ENCODE measurements around the gene GINS3. TPM values are rescaled to one million over a fixed set of nuclear protein-coding genes. Genes with fewer than 3 reads are reported as not detected.

The GINS3 gene
- total RNA-seq, 1 donor: 4.7 TPM

GRCh38 chr16:58422809-58423208 lies 30.5 kb downstream of the GINS3 start:
- no peak for DNase-seq (ENCODE audit: low read depth)
- TF ChIP-seq CTCF (IDR thresholded peaks at IDR 0.05; ENCODE audit: insufficient read depth, low read depth, low read length): no peak

GRCh38 chr16:58425245-58425644 lies 33.0 kb downstream of the GINS3 start:
- no peak overlapping the region for H3K4me3 ChIP-seq (ENCODE audit: low read depth, low read length)
- no peak for TF ChIP-seq CTCF (IDR thresholded peaks at IDR 0.05; ENCODE audit: insufficient read depth, low read depth, low read length)
- no peak for DNase-seq (ENCODE audit: low read depth)

More at GRCh38 chr16:58422809-58423208, 30.5 kb downstream of the GINS3 start:
- H3K4me3 ChIP-seq (ENCODE audit: low read depth, low read length): no peak overlapping the region

- no peak for DNase-seq (ENCODE audit: low read depth)
- no peak overlapping the region for H3K4me3 ChIP-seq (ENCODE audit: low read depth, low read length)
Observed at GRCh38 chr16:58425756-58426494, 33.7 kb downstream of the GINS3 start.

GRCh38 chr16:58426966-58427365 lies 34.7 kb downstream of the GINS3 start:
- no peak for TF ChIP-seq CTCF (IDR thresholded peaks at IDR 0.05; ENCODE audit: insufficient read depth, low read depth, low read length)
- H3K4me3 ChIP-seq (ENCODE audit: low read depth, low read length): no peak overlapping the region
- DNase-seq (ENCODE audit: low read depth): no peak

More at GRCh38 chr16:58425756-58426494, 33.7 kb downstream of the GINS3 start:
- no peak for TF ChIP-seq CTCF (IDR thresholded peaks at IDR 0.05; ENCODE audit: insufficient read depth, low read depth, low read length)

- DNase-seq (ENCODE audit: low read depth): no peak
- TF ChIP-seq CTCF (IDR thresholded peaks at IDR 0.05; ENCODE audit: insufficient read depth, low read depth, low read length): no peak
- no peak overlapping the region for H3K4me3 ChIP-seq (ENCODE audit: low read depth, low read length)
Observed at GRCh38 chr16:58428621-58429542, 36.6 kb downstream of the GINS3 start.

- TF ChIP-seq CTCF (IDR thresholded peaks at IDR 0.05; ENCODE audit: insufficient read depth, low read depth, low read length): no peak
- DNase-seq (ENCODE audit: low read depth): no peak
- no peak overlapping the region for H3K4me3 ChIP-seq (ENCODE audit: low read depth, low read length)
Observed at GRCh38 chr16:58430718-58431117, 38.4 kb downstream of the GINS3 start.

Data from fibroblast of villous mesenchyme (primary cell).